AG20443 (cell line): ENCODE data around the gene SPRR2F.

Source experiments
- DNase-seq: peaks from one replicate; pipeline ENCODE4 v3.0.0; 2012; ENCODE audit warnings: low spot score, mixed read lengths

SPRR2F gene

GRCh38 chr1:153072806-153073726 is 40.2 kb downstream of the SPRR2F start:
- no peak for DNase-seq

- no peak for DNase-seq
These were observed 41.8 kb downstream of the SPRR2F start, which contains the start of gene SPRR2B for GRCh38 chr1:153071511-153071910. Gene SPRR2B, minus strand, starts transcription at chr1:153071611. Its CDS starts 772 bp downstream, at chr1:153070839.

DNA sequence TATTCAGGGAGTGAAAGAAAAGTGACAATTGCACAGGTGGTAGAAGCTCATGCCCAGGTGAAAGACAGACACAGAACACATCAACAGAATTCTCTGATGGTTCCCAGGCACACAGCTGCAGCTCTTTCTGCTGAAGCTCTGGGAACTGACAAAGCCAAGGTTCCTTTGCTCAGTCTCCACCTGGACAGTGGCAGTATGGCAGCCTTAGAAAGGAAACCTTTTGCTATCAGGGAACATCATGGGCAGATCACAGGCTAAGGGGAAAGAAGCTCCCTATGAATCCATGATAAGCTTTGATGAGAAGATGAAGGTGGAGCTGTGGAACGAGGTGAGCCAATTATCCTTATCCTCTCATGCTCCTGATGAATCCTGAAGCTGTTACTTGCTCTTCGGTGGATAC is 43.1 kb downstream of the SPRR2F start:
- DNase-seq: no peak
